Esophagus squamous epithelium (tissue), 4 donors: ENCODE data around the gene CHCHD3.

ENCODE experiments used
- POLR2A ChIP-seq, 4 donors: fragments of 450-650 bp; IDR thresholded peaks; one replicate each; pipeline ENCODE4 v1.6.1; 2017; ENCODE audit warnings: antibody characterized with exemption in 4 of 4, mild to moderate bottlenecking in 4 of 4, moderate library complexity in 3 of 4
- TF ChIP-seq, protein P1 (sequence below), 6 experiments: fragments of 450-650 bp in 4 of 6; fragments of 200-600 bp in 2 of 6; sonication (generic) in 2 of 6; IDR thresholded peaks; one replicate each; pipeline ENCODE4 v1.5.1; 2016 to 2019; ENCODE audit warnings: antibody characterized with exemption in 6 of 6, mild to moderate bottlenecking in 4 of 6, moderate library complexity in 4 of 6

- TF ChIP-seq, protein P1, sequence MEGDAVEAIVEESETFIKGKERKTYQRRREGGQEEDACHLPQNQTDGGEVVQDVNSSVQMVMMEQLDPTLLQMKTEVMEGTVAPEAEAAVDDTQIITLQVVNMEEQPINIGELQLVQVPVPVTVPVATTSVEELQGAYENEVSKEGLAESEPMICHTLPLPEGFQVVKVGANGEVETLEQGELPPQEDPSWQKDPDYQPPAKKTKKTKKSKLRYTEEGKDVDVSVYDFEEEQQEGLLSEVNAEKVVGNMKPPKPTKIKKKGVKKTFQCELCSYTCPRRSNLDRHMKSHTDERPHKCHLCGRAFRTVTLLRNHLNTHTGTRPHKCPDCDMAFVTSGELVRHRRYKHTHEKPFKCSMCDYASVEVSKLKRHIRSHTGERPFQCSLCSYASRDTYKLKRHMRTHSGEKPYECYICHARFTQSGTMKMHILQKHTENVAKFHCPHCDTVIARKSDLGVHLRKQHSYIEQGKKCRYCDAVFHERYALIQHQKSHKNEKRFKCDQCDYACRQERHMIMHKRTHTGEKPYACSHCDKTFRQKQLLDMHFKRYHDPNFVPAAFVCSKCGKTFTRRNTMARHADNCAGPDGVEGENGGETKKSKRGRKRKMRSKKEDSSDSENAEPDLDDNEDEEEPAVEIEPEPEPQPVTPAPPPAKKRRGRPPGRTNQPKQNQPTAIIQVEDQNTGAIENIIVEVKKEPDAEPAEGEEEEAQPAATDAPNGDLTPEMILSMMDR (IDR thresholded peaks at IDR 0.05) = no peak
- no peak for TF ChIP-seq POLR2A (IDR thresholded peaks at IDR 0.05)
These were observed 186.7 kb downstream of the CHCHD3 start for GRCh38 chr7:132895231-132895630.
